Activated naive CD8-positive, alpha-beta T cell treated with anti-CD3 and anti-CD28 coated beads, Interleukin-2, amount 10 ng/mL, durations not matched to agents 7 days and 5 days (primary cell): ENCODE measurements around the gene CSNK1G1. TPM values are rescaled to one million over a fixed set of nuclear protein-coding genes. Genes with fewer than 3 reads are reported as not detected.

Experiments used
- ATAC-seq: fragments of 150-1000 bp; cut with Tn5 transposase; one replicate; pipeline ENCODE4 v1.10.0; 2021; ENCODE audit warnings: low read depth, moderate library complexity
- POLR2A ChIA-PET: fragments of 350-600 bp; sonication (Branson Sonifier 250); formaldehyde crosslinking; loops from one replicate; lab custom pipeline; 2021; ENCODE audit warnings: antibody characterized with exemption; lab: Charles Lee
- DNase-seq: peaks from one replicate; pipeline ENCODE4 v3.0.0; 2021
- H3K27ac Mint-ChIP-seq: one replicate; pipeline ENCODE4 v1.8.0; 2022; ENCODE audit warnings: mild to moderate bottlenecking, mixed read lengths
- H3K27me3 Mint-ChIP-seq: one replicate; pipeline ENCODE4 v1.8.0; 2022; ENCODE audit warnings: mild to moderate bottlenecking, moderate library complexity, mixed read lengths
- H3K36me3 Mint-ChIP-seq: one replicate; pipeline ENCODE4 v1.8.0; 2021; ENCODE audit warnings: mild to moderate bottlenecking, mixed read lengths
- H3K4me1 Mint-ChIP-seq: one replicate; pipeline ENCODE4 v1.8.0; 2021; ENCODE audit warnings: mixed read lengths
- H3K4me3 Mint-ChIP-seq: one replicate; pipeline ENCODE4 v1.8.0; 2022; ENCODE audit warnings: mild to moderate bottlenecking, moderate library complexity, mixed read lengths
- H3K9me3 Mint-ChIP-seq: one replicate; pipeline ENCODE4 v1.8.0; 2021; ENCODE audit warnings: mixed read lengths
- total RNA-seq, 2 experiments: library from RNA; stranded (reverse); gene quantifications; one replicate each; pipeline ENCODE4 v1.2.3, GENCODE V29; 2021

The CSNK1G1 gene
- total RNA-seq, 2 experiments from 2014 or later = 26.2 to 26.7 TPM

- Mint-ChIP-seq H3K27ac (no peak overlapping the region), H3K4me3 (no peak overlapping the region), H3K27me3 (no peaks in the 10 kb centered on the region), H3K9me3 (no peaks in the 10 kb centered on the region), H3K4me1 (peaks cover 2% of the 10 kb centered on the region), H3K36me3 (peaks cover 29% of the 10 kb centered on the region)
- POLR2A ChIA-PET = interaction anchor here (0.7 kb wide), 1 partner anchor 191 kb away, joined by 3 read pairs; no protein-coding TSS in a partner anchor
- DNase-seq = no peak
- no peak for ATAC-seq
Observed at GRCh38 chr15:64185146-64185911, 170.6 kb downstream of the CSNK1G1 start.

- DNase-seq (no peak), ATAC-seq (no peak)
- no peaks in the 10 kb centered on the region for H3K9me3 Mint-ChIP-seq
- peaks cover 22% of the 10 kb centered on the region for H3K36me3 Mint-ChIP-seq
- no peaks in the 10 kb centered on the region for H3K4me1 Mint-ChIP-seq
- H3K27me3 Mint-ChIP-seq = no peaks in the 10 kb centered on the region
- POLR2A ChIA-PET = no interaction called here
- no peak overlapping the region for H3K27ac Mint-ChIP-seq
- H3K4me3 Mint-ChIP-seq = no peak overlapping the region
Observed at GRCh38 chr15:64182859-64183370, 173.1 kb downstream of the CSNK1G1 start.

GRCh38 chr15:64180235-64180824 is 175.6 kb downstream of the CSNK1G1 start:
- H3K4me3 Mint-ChIP-seq = no peak overlapping the region
- H3K4me1 Mint-ChIP-seq = no peaks in the 10 kb centered on the region
- peaks cover 25% of the 10 kb centered on the region for H3K36me3 Mint-ChIP-seq
- POLR2A ChIA-PET = no interaction called here
- ATAC-seq = no peak
- DNase-seq = no peak
- H3K27ac Mint-ChIP-seq = no peak overlapping the region
- H3K9me3 Mint-ChIP-seq = no peaks in the 10 kb centered on the region
- H3K27me3 Mint-ChIP-seq = no peaks in the 10 kb centered on the region

GRCh38 chr15:64166102-64166890 is 189.7 kb downstream of the CSNK1G1 start:
- peaks cover 6% of the 10 kb centered on the region for H3K36me3 Mint-ChIP-seq
- POLR2A ChIA-PET = no interaction called here
- H3K9me3 Mint-ChIP-seq = no peaks in the 10 kb centered on the region
- no peak for ATAC-seq
- H3K27ac Mint-ChIP-seq = no peak overlapping the region
- H3K4me3 Mint-ChIP-seq = no peak overlapping the region
- H3K4me1 Mint-ChIP-seq = peaks cover 16% of the 10 kb centered on the region
- no peak for DNase-seq
- no peaks in the 10 kb centered on the region for H3K27me3 Mint-ChIP-seq

GRCh38 chr15:64164436-64164835 is 191.5 kb downstream of the CSNK1G1 start:
- POLR2A ChIA-PET = interaction anchor here (0.6 to 3.3 kb wide), 2 partner anchors 71 to 552 kb away, joined by 5 to 19 read pairs; partner anchors contain the start of gene CIAO2A
- H3K36me3 Mint-ChIP-seq = peaks cover 10% of the 10 kb centered on the region
- H3K4me3 Mint-ChIP-seq = peak overlapping the region; percentile 93
- H3K4me1 Mint-ChIP-seq = peaks cover 24% of the 10 kb centered on the region
- no peaks in the 10 kb centered on the region for H3K9me3 Mint-ChIP-seq
- ATAC-seq (no peak), DNase-seq (no peak)
- H3K27ac Mint-ChIP-seq = peak overlapping the region; percentile 97
- no peaks in the 10 kb centered on the region for H3K27me3 Mint-ChIP-seq

- POLR2A ChIA-PET = interaction anchor here (0.5 to 3.4 kb wide), 12 partner anchors 12 to 1141 kb away, joined by 3 to 53 read pairs (median 5); partner anchors contain the start of genes CIAO2A, CSNK1G1, RNU5B-1 and SNX1
- ATAC-seq (peak; percentile 4), DNase-seq (no peak)
- Mint-ChIP-seq H3K36me3 (peaks cover 12% of the 10 kb centered on the region), H3K27me3 (no peaks in the 10 kb centered on the region), H3K27ac (peak overlapping the region; percentile 97), H3K4me3 (peak overlapping the region; percentile 93), H3K4me1 (peaks cover 26% of the 10 kb centered on the region), H3K9me3 (no peaks in the 10 kb centered on the region)
Observed at GRCh38 chr15:64163659-64164362, 192.2 kb downstream of the CSNK1G1 start.

- H3K4me1 Mint-ChIP-seq = peaks cover 31% of the 10 kb centered on the region
Observed at GRCh38 chr15:64162869-64163658, 192.9 kb downstream of the CSNK1G1 start, which contains the start of gene PPIB. Gene PPIB (minus strand): TSS chr15:64163022. CDS start chr15:64162986, 36 bp downstream.

GRCh38 chr15:64162478-64162868 is 193.5 kb downstream of the CSNK1G1 start:
- Mint-ChIP-seq H3K4me1 (peaks cover 34% of the 10 kb centered on the region), H3K36me3 (peaks cover 21% of the 10 kb centered on the region)
- POLR2A ChIA-PET = interaction anchor here (1.4 to 3.4 kb wide), 6 partner anchors 11 to 657 kb away, joined by 3 to 53 read pairs (median 10); partner anchors contain the start of genes CIAO2A, SNX1, SNX22 and TRIP4

More at GRCh38 chr15:64162869-64163658, 192.9 kb downstream of the CSNK1G1 start, which contains the start of gene PPIB:
- H3K27me3 Mint-ChIP-seq = no peaks in the 10 kb centered on the region
- H3K36me3 Mint-ChIP-seq = peaks cover 18% of the 10 kb centered on the region
- H3K27ac Mint-ChIP-seq = peak within 1 kb of the TSS; percentile 97
- DNase-seq (peak; percentile 97), ATAC-seq (peak; percentile 96)
- POLR2A ChIA-PET = interaction anchor here (0.5 to 3.4 kb wide), 11 partner anchors 11 to 1142 kb away, joined by 3 to 53 read pairs (median 5); partner anchors contain the start of genes CIAO2A, CSNK1G1, RNU5B-1 and SNX1
- H3K9me3 Mint-ChIP-seq = no peaks in the 10 kb centered on the region
- peak within 1 kb of the TSS; percentile 93 for H3K4me3 Mint-ChIP-seq

GRCh38 chr15:64161688-64162477 is 194.1 kb downstream of the CSNK1G1 start:
- ATAC-seq = no peak
- Mint-ChIP-seq H3K27me3 (no peaks in the 10 kb centered on the region), H3K27ac (peak overlapping the region; percentile 84), H3K4me3 (peak overlapping the region; percentile 91), H3K9me3 (no peaks in the 10 kb centered on the region), H3K36me3 (peaks cover 21% of the 10 kb centered on the region), H3K4me1 (peaks cover 34% of the 10 kb centered on the region)
- POLR2A ChIA-PET = interaction anchor here (1.4 to 3.4 kb wide), 4 partner anchors 10 to 226 kb away, joined by 4 to 53 read pairs (median 18); partner anchors contain the start of genes CIAO2A, SNX1, SNX22 and TRIP4
- no peak for DNase-seq

More at GRCh38 chr15:64162478-64162868, 193.5 kb downstream of the CSNK1G1 start:
- Mint-ChIP-seq H3K27me3 (no peaks in the 10 kb centered on the region), H3K27ac (peak overlapping the region; percentile 84), H3K4me3 (peak overlapping the region; percentile 91), H3K9me3 (no peaks in the 10 kb centered on the region)
- DNase-seq (no peak), ATAC-seq (peak; percentile 15)

GRCh38 chr15:64158363-64159134 is 197.4 kb downstream of the CSNK1G1 start:
- H3K4me3 Mint-ChIP-seq = no peak overlapping the region
- no peak for DNase-seq
- peak overlapping the region; percentile 58 for H3K27ac Mint-ChIP-seq
- POLR2A ChIA-PET = interaction anchor here (0.6 kb wide), 1 partner anchor 226 kb away, joined by 3 read pairs; no protein-coding TSS in a partner anchor
- no peaks in the 10 kb centered on the region for H3K27me3 Mint-ChIP-seq
- peaks cover 25% of the 10 kb centered on the region for H3K36me3 Mint-ChIP-seq
- H3K9me3 Mint-ChIP-seq = no peaks in the 10 kb centered on the region
- ATAC-seq = no peak
- peaks cover 25% of the 10 kb centered on the region for H3K4me1 Mint-ChIP-seq
